Measurements from ENCODE around the gene ST14. TPM values are rescaled to one million over a fixed set of nuclear protein-coding genes. Genes with fewer than 3 reads are reported as not detected.

ST14 gene
- total RNA-seq, 1 experiment from 2014 or later, result 298 TPM

DNA sequence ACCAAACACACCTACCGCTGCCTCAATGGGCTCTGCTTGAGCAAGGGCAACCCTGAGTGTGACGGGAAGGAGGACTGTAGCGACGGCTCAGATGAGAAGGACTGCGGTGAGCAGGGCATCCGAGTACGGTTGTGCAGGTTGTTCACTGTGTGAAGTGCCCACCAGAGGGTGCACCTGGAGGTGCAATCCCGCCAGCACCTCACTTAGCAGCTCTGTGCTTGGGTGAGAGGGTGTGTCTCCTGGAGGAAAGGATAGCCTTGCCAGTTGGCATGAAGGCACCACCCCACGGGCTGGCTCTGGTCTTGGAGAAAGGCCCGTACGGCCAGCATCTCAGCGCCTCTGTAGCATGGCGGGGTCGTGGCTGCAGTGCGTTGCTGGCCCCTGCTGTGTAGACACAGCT is 39.4 kb downstream of the ST14 start:
- Mint-ChIP-seq H3K4me3 (ENCODE audit: unreplicated experiment) (no peak overlapping the region), H3K9me3 (ENCODE audit: unreplicated experiment) (no peaks in the 10 kb centered on the region), H3K27me3 (ENCODE audit: insufficient read depth, unreplicated experiment) (no peaks in the 10 kb centered on the region), H3K36me3 (ENCODE audit: insufficient read depth, unreplicated experiment) (peaks cover 98% of the 10 kb centered on the region), H3K27ac (ENCODE audit: unreplicated experiment) (no peak overlapping the region), H3K4me1 (ENCODE audit: low read depth, unreplicated experiment) (no peaks in the 10 kb centered on the region)
- Histone ChIP-seq H3K4me3 (ENCODE audit: low read depth, low read length) (no peak overlapping the region), H3K4me1 (no peaks in the 10 kb centered on the region), H3K9me3 (no peaks in the 10 kb centered on the region), H3K27me3 (replicated peaks; ENCODE audit: control insufficient read depth, insufficient read depth, low read length) (no peaks in the 10 kb centered on the region), H3K36me3 (ENCODE audit: control insufficient read depth, insufficient read depth, low read length) (peaks cover 20% of the 10 kb centered on the region)
- intact Hi-C loops (cut with micrococcal nuclease; ENCODE audit: unreplicated experiment), result no loop called here
- DNase-seq, result no peak
- TF ChIP-seq, protein P1, sequence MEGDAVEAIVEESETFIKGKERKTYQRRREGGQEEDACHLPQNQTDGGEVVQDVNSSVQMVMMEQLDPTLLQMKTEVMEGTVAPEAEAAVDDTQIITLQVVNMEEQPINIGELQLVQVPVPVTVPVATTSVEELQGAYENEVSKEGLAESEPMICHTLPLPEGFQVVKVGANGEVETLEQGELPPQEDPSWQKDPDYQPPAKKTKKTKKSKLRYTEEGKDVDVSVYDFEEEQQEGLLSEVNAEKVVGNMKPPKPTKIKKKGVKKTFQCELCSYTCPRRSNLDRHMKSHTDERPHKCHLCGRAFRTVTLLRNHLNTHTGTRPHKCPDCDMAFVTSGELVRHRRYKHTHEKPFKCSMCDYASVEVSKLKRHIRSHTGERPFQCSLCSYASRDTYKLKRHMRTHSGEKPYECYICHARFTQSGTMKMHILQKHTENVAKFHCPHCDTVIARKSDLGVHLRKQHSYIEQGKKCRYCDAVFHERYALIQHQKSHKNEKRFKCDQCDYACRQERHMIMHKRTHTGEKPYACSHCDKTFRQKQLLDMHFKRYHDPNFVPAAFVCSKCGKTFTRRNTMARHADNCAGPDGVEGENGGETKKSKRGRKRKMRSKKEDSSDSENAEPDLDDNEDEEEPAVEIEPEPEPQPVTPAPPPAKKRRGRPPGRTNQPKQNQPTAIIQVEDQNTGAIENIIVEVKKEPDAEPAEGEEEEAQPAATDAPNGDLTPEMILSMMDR (IDR thresholded peaks at IDR 0.05; ENCODE audit: insufficient read depth in 1 of 2, low read depth in 1 of 2, low read length in 1 of 2, severe bottlenecking in 1 of 2, unreplicated experiment in 1 of 2), result peak in 1 of 2 experiments; percentile 34
- ChIA-PET CTCF (interaction anchor here (1.0 kb wide), 1 partner anchor 17 kb away, joined by 3 read pairs; no protein-coding TSS in a partner anchor), POLR2A (no interaction called here)
- BruUV-seq (replicated peaks), result no TSS peak

DNA sequence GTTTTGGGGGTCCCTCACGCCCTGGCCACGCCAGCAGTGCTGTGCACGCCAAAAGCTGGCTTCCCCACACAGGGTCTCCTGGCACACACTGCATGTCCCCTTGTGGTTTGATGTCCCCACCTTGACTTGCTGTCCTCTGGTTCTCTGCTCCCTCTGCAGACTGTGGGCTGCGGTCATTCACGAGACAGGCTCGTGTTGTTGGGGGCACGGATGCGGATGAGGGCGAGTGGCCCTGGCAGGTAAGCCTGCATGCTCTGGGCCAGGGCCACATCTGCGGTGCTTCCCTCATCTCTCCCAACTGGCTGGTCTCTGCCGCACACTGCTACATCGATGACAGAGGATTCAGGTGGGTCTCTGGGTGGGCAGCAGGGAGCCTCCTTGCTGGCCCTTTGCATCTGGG is 40.2 kb downstream of the ST14 start:
- Mint-ChIP-seq H3K9me3 (ENCODE audit: unreplicated experiment) (no peaks in the 10 kb centered on the region), H3K4me1 (ENCODE audit: low read depth, unreplicated experiment) (no peaks in the 10 kb centered on the region), H3K4me3 (ENCODE audit: unreplicated experiment) (no peak overlapping the region), H3K36me3 (ENCODE audit: insufficient read depth, unreplicated experiment) (peaks cover 99% of the 10 kb centered on the region), H3K27me3 (ENCODE audit: insufficient read depth, unreplicated experiment) (no peaks in the 10 kb centered on the region), H3K27ac (ENCODE audit: unreplicated experiment) (no peak overlapping the region)
- H3K4me3 ChIP-seq (ENCODE audit: low read depth, low read length), result no peak overlapping the region
- no peaks in the 10 kb centered on the region for H3K4me1 ChIP-seq
- ChIA-PET POLR2A (no interaction called here), CTCF (no interaction called here)
- no peaks in the 10 kb centered on the region for H3K9me3 ChIP-seq
- no peaks in the 10 kb centered on the region for H3K27me3 ChIP-seq (replicated peaks; ENCODE audit: control insufficient read depth, insufficient read depth, low read length)
- TF ChIP-seq, protein P1 (IDR thresholded peaks at IDR 0.05; ENCODE audit: insufficient read depth in 1 of 2, low read depth in 1 of 2, low read length in 1 of 2, severe bottlenecking in 1 of 2, unreplicated experiment in 1 of 2), result no peak
- DNase-seq, result no peak
- BruUV-seq (replicated peaks), result no TSS peak
- intact Hi-C loops (cut with micrococcal nuclease; ENCODE audit: unreplicated experiment), result no loop called here
- H3K36me3 ChIP-seq (ENCODE audit: control insufficient read depth, insufficient read depth, low read length), result peaks cover 24% of the 10 kb centered on the region

DNA sequence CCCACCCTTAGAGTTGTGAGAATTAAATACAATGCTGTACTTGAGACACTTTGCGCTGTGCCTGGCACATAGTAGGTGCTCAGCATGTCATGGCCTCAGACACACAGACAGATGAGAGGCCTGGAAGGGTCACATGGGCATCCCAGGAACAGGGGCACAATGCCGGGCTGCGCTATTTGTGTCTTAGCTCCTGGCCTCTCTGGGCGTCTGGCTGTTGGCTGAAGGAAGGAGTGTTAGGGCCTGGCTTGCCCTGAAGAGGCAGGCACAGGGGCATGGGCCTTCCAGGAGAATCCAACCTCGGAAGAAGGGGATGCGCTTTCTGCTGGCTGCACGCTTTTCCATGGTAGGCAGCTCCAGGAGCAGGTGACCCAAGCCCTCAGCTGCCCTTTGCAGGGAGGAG is 41.4 kb downstream of the ST14 start:
- Mint-ChIP-seq H3K9me3 (ENCODE audit: unreplicated experiment) (no peaks in the 10 kb centered on the region), H3K36me3 (ENCODE audit: insufficient read depth, unreplicated experiment) (peaks cover 98% of the 10 kb centered on the region), H3K27me3 (ENCODE audit: insufficient read depth, unreplicated experiment) (no peaks in the 10 kb centered on the region), H3K4me1 (ENCODE audit: low read depth, unreplicated experiment) (no peaks in the 10 kb centered on the region), H3K27ac (ENCODE audit: unreplicated experiment) (no peak overlapping the region), H3K4me3 (ENCODE audit: unreplicated experiment) (no peak overlapping the region)
- DNase-seq, result no peak
- H3K36me3 ChIP-seq (ENCODE audit: control insufficient read depth, insufficient read depth, low read length), result peaks cover 24% of the 10 kb centered on the region
- intact Hi-C loops (cut with micrococcal nuclease; ENCODE audit: unreplicated experiment), result no loop called here
- CTCF ChIA-PET, result interaction anchor here (0.5 to 0.9 kb wide), 2 partner anchors 12 to 225 kb away, joined by 3 to 5 read pairs; no protein-coding TSS in a partner anchor
- H3K4me3 ChIP-seq (ENCODE audit: low read depth, low read length), result no peak overlapping the region
- POLR2A ChIA-PET, result no interaction called here
- H3K9me3 ChIP-seq, result no peaks in the 10 kb centered on the region
- no peaks in the 10 kb centered on the region for H3K4me1 ChIP-seq
- no peaks in the 10 kb centered on the region for H3K27me3 ChIP-seq (replicated peaks; ENCODE audit: control insufficient read depth, insufficient read depth, low read length)
- BruUV-seq (replicated peaks), result no TSS peak
- TF ChIP-seq, protein P1 (IDR thresholded peaks at IDR 0.05; ENCODE audit: insufficient read depth in 1 of 2, low read depth in 1 of 2, low read length in 1 of 2, severe bottlenecking in 1 of 2, unreplicated experiment in 1 of 2), result no peak

Data from Caco-2 (cell line).